ENCODE measurements around the gene RO60. TPM values are rescaled to one million over a fixed set of nuclear protein-coding genes. Genes with fewer than 3 reads are reported as not detected.
"Not testable (repeated sequence)": the region's sequence is repeated elsewhere in the genome, so short reads cannot be mapped to it uniquely, and the experiment has no call there.

RO60 gene
- total RNA-seq, 2 donors from 2014 or later = 23.7 to 31.6 TPM

DNA sequence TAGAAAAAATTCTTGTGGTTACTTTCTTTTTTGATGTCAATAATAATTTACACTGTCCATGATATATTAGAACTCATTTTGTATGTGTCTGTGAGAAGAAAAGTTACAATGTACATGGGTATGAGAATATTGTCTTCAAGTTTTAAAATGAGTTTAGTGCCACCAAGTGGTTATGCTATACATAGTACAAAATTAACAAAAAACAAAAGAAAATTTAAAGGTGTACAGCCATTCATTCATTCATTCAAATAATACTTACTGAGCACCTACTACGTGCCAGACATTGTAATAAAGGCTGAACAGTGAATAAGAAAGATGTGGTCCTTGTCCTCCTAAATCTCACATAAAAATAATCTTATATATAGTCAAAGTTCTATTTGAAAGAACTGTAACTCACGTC lies 28.0 kb upstream of the RO60 start:
- DNase-seq = no peak

DNA sequence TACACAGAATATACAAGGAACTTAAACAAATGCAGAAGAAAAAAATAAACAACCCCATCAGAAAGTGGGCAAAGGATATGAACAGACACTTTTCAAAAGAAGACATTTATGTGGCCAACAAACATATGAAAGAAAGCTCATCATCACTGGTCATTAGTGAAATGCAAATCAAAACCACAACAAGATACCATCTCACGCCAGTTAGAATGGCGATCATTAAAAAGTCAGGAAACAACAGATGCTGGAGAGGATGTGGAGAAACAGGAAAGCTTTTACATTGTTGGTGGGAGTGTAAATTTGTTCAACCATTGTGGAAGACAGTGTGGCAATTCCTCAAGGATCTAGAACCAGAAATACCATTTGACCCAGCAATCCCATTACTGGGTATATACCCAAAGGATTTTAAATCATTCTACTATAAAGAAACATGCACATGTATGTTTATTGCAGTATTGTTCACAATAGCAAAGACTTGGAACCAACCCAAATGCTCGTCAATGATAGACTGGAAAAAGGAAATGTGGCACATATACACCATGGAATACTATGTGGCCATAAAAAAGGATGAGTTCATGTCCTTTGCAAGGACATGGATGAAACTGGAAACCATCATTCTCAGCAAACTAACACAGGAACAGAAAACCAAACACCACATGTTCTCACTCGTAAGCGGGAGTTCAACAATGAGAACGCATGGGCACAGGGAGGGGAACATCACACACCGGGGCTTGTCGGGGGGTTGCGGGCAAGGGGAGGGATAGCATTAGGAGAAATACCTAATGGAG lies 26.6 kb upstream of the RO60 start:
- intact Hi-C loops (cut with DNase I); H3K9me3 ChIP-seq; H3K27me3 ChIP-seq; ATAC-seq; H3K36me3 ChIP-seq (replicated peaks in 1 of 2; ENCODE audit: insufficient read depth in 1 of 2, low read depth in 2 of 2); H3K4me3 ChIP-seq; DNase-seq; H3K27ac ChIP-seq: not testable (repeated sequence)
- WGBS, 2 donors = 94 to 95% methylated on average over 9 of the region's 9 CpGs
- H3K4me1 ChIP-seq = peaks cover 18% of the 10 kb centered on the region

More for the DNA sequence above, 28.0 kb upstream of the RO60 start:
- no peaks in the 10 kb centered on the region for H3K27me3 ChIP-seq
- WGBS, 2 donors = 62 to 76% methylated on average over 2 of the region's 2 CpGs
- no peak overlapping the region for H3K27ac ChIP-seq
- H3K9me3 ChIP-seq = no peaks in the 10 kb centered on the region
- TF ChIP-seq CTCF (IDR thresholded peaks at IDR 0.05) (peak in 5 of 7 experiments; percentile 18 to 40 (median 30)), POLR2A (IDR thresholded peaks at IDR 0.05) (no peak)
- no peak for ATAC-seq
- H3K4me3 ChIP-seq = no peak overlapping the region
- intact Hi-C loops (cut with DNase I) = no loop called here
- peaks cover 0 to 9% of the 10 kb centered on the region in 2 donors for H3K36me3 ChIP-seq (replicated peaks in 1 of 2; ENCODE audit: insufficient read depth in 1 of 2, low read depth in 2 of 2)
- H3K4me1 ChIP-seq = peaks cover 12% of the 10 kb centered on the region

DNA sequence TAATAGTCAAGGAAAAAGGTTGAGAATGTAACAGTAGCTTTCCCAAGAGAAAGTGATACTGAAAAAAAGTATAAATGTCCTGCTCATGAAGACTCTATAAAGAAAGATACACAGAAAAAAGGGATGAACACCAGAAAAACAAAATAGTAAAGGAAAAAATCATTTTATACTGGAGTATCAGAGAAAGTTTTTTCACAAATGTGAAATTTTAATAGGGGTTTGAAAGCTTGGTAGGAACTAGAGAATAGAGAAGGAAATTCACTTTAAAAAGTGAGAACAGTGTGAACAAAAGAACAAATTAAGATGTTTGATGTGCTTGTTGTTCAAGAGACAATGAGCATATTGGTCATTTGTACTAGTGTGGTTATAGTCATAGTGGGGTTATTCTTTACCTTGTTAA lies 25.8 kb upstream of the RO60 start:
- Histone ChIP-seq H3K4me1 (peaks cover 18% of the 10 kb centered on the region), H3K36me3 (replicated peaks in 1 of 2; ENCODE audit: insufficient read depth in 1 of 2, low read depth in 2 of 2) (no peaks in the 10 kb centered on the region), H3K27ac (no peak overlapping the region), H3K4me3 (no peak overlapping the region), H3K27me3 (no peaks in the 10 kb centered on the region), H3K9me3 (no peaks in the 10 kb centered on the region)
- DNase-seq (no peak), ATAC-seq (no peak)
- TF ChIP-seq POLR2A (IDR thresholded peaks at IDR 0.05) (no peak), CTCF (IDR thresholded peaks at IDR 0.05) (no peak)
- intact Hi-C loops (cut with DNase I) = no loop called here

DNA sequence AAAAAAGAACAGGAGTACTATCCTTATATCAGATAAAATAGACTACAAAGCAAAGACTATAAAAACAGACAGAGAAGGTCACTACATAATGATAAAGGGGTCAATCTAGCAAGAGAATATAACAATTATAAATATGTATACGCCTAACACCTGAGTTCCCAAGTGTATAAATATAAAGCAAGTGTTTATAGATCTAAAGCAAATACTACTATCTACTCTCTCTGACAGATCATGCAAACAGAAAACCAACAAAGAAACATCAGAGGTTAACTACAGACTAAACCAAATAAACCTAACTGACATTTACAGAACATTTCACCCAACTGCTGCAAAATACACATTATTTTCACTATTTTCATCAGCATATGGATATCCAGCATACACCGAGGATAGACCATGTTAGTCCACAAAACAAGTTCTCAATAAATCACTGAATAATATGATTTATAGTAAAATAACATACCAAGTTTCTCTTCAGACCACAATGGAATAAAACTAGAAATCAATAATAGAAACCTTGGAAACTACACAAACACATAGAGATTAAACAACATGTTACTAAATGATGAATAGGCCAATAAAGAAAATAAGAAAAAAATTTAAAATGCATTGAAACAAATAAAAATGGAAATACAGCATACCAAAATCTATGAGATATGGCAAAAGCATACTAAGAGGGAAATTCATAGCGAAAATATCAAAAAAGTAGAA lies 22.9 kb upstream of the RO60 start:
- peak overlapping the region in 1 of 4 donors; percentile 1 for H3K27ac ChIP-seq
- H3K36me3 ChIP-seq (replicated peaks in 1 of 2; ENCODE audit: insufficient read depth in 1 of 2, low read depth in 2 of 2) = no peaks in the 10 kb centered on the region
- DNase-seq (no peak), ATAC-seq (no peak)
- 53 to 67% methylated on average over 3 of the region's 3 CpGs for WGBS, 2 donors
- peaks cover 8% of the 10 kb centered on the region for H3K4me1 ChIP-seq
- H3K27me3 ChIP-seq = no peaks in the 10 kb centered on the region
- no peak overlapping the region for H3K4me3 ChIP-seq
- TF ChIP-seq CTCF (IDR thresholded peaks at IDR 0.05) (no peak), POLR2A (IDR thresholded peaks at IDR 0.05) (no peak)
- intact Hi-C loops (cut with DNase I) = no loop called here
- H3K9me3 ChIP-seq = no peaks in the 10 kb centered on the region

DNA sequence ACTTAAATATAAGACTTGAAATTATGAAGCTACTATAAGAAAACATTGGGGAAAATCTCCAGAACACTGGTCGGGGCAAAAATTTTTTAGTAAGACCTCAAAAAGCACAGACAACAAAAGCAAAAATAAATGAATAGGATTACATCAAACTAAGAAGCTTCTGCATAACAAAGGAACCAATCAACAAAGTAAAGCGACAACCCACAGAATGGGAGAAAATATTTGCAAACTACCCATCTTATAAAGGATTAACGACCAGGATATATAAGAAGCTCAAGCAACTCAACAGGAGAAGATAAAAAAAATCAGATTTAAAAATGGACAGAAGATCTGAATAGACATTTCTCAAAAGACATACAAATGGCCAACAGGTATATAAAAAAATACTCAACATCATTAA lies 19.4 kb upstream of the RO60 start:
- no peaks in the 10 kb centered on the region for H3K9me3 ChIP-seq
- no peak overlapping the region for H3K4me3 ChIP-seq
- ATAC-seq (no peak), DNase-seq (no peak)
- H3K36me3 ChIP-seq (replicated peaks in 1 of 2; ENCODE audit: insufficient read depth in 1 of 2, low read depth in 2 of 2) = peaks cover 0 to 3% of the 10 kb centered on the region in 2 donors
- 90 to 95% methylated on average over 3 of the region's 3 CpGs for WGBS, 2 donors
- no peak overlapping the region for H3K27ac ChIP-seq
- TF ChIP-seq POLR2A (IDR thresholded peaks at IDR 0.05) (no peak), CTCF (IDR thresholded peaks at IDR 0.05) (no peak)
- intact Hi-C loops (cut with DNase I) = no loop called here
- peaks cover 8% of the 10 kb centered on the region for H3K4me1 ChIP-seq
- no peaks in the 10 kb centered on the region for H3K27me3 ChIP-seq
